SW480 (cell line): ENCODE measurements around the gene HOXA13.

Source experiments
- DNase-seq: peaks from one replicate; pipeline ENCODE4 v3.0.0-alpha.2; 2016; ENCODE audit warnings: low spot score

Gene HOXA13

DNA sequence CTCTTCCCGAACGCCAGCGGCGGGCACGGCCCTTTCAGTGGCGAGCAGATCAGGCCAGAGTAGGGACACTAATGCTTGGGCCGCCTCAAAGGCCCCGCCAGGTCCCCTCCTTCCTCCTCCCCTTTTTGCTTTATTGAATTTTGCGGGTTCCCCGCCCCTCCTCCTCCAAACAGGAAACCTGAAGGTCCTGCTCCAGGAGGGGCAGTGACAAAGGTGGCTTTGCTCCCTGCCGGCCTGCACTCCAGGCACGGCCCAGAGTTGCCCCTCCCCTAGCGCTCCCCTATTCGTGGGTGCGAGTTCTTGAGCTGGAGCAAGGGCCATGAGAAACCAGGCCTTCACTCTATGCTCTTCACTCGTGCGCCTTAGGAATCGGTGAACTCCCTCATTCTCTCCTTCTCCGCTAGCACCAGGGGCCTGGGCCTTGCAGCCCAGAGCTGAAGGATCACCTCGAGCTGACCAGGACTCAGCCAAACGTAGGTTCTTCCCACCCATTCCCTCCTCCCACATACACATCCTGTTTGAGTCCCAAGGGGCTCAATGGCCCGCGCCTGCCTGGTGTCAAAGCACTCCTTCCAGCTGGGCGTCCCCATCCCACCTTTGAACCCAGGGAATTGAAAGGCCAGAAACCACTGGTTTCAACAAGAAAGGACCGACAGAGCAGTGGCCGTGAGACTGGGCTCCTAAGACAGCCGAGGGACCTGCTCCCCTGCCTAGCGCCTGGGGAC is 51.7 kb downstream of the HOXA13 start:
- peak; percentile 79 for DNase-seq

- DNase-seq = no peak
Observed at GRCh38 chr7:27147199-27148030, 52.5 kb downstream of the HOXA13 start, which contains the start of gene HOXA6. HOXA6 (minus strand) TSS chr7:27147774; CDS start chr7:27147749, 25 bp downstream.

GRCh38 chr7:27146491-27147198 is 53.2 kb downstream of the HOXA13 start:
- DNase-seq = no peak

GRCh38 chr7:27145914-27146412 is 53.9 kb downstream of the HOXA13 start:
- no peak for DNase-seq

DNA sequence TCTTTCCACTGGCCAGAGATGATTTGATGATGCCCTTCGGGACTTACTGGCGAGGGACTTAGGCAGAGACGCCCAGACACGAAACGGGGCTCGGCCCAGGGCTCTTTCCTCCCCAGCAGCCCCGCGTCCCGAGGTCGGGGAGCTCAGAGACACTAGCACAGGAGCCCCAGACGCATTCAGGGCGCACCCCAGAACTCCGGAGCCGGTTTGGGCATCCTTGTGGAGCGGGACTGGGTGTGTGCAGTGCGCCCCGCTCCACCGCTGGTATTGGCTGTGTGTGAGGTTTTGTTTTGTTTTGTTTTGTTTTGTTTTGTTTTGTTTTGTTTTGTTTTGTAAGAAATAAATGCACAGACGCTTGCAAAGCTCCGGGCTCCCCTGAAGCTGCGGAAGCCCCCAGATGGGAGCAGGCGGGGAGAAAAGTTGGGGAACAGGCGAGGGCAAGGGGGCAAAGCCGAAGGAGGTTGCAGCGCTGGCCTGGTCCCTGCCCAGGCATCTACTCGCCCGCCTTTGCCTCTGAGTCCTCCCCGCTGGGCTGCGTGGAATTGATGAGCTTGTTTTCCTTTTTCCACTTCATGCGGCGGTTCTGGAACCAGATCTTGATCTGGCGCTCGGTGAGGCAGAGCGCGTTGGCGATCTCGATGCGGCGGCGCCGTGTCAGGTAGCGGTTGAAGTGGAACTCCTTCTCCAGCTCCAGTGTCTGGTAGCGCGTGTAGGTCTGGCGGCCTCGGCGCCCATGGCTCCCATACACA is 54.6 kb downstream of the HOXA13 start:
- DNase-seq = no peak

DNA sequence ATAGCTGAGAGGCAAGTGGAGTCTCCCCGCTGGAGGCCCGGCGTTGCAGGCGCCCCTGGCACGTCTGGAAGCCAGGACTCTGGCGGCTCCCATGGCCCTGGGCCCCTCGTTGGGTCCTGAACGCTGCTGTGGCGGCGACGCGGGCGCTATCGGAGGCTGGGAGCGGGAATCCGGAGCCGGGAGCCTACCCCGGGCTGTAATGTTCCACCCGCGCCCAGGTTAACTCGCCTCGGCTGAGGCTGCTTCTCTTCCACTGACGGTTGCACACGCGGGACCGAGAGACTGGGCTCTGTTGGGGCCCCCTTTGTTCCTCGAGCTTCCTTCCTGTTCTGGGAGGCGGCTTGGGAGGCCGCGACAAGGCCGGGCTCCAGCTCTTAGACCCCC is 55.1 kb downstream of the HOXA13 start:
- DNase-seq = no peak
